IMR-90 (cell line): ENCODE data around the gene BDH1. TPM values are rescaled to one million over a fixed set of nuclear protein-coding genes. Genes with fewer than 3 reads are reported as not detected.

Experiments
- ATAC-seq: fragments of 200-7000 bp; cut with Tn5 transposase; 2 replicates; pipeline ENCODE4 v1.9.1; 2020; ENCODE audit warnings: low read depth, mild to moderate bottlenecking, moderate library complexity
- BruUV-seq: library from RNA; stranded (reverse); fragments of 400-500 nt; replicated peaks from 2 replicates; lab custom pipeline; 2021; lab: Mats Ljungman, UMichigan
- CTCF ChIA-PET: fragments of 300-600 bp; formaldehyde crosslinking; extraction: SDS; loops from one replicate; lab custom pipeline; 2021; ENCODE audit warnings: antibody characterized with exemption; lab: Yijun Ruan, JAX
- POLR2A ChIA-PET: fragments of 300-600 bp; sonication (Branson Sonifier 250); formaldehyde crosslinking; loops from one replicate; lab custom pipeline; 2022; ENCODE audit warnings: antibody characterized with exemption; ENCODE audit not compliant: unreplicated experiment; lab: Charles Lee
- DNase-seq: peaks from one replicate; pipeline ENCODE4 v3.0.0; 2013
- H2AFZ ChIP-seq: replicated peaks from 2 replicates; pipeline ENCODE3; 2013; ENCODE audit warnings: low read length, mild to moderate bottlenecking; ENCODE audit not compliant: poor library complexity
- H2AK5ac ChIP-seq: 2 replicates; pipeline ENCODE4 v1.6.1; 2013; ENCODE audit warnings: low read depth, low read length, inconsistent platforms
- H2AK9ac ChIP-seq: replicated peaks from 2 replicates; pipeline ENCODE3; 2013; ENCODE audit warnings: mild to moderate bottlenecking, low read depth, low read length, moderate library complexity; ENCODE audit not compliant: poor library complexity
- H2BK120ac ChIP-seq: 2 replicates; pipeline ENCODE4 v1.6.1; 2013; ENCODE audit warnings: low read depth, low read length, inconsistent platforms
- H2BK15ac ChIP-seq: 3 replicates; pipeline ENCODE4 v1.6.1; 2013; ENCODE audit warnings: low read depth, low read length, inconsistent platforms
- H2BK20ac ChIP-seq: 2 replicates; pipeline ENCODE4 v1.6.1; 2013; ENCODE audit warnings: low read depth, mild to moderate bottlenecking, inconsistent platforms, low read length, moderate library complexity
- H2BK5ac ChIP-seq: 2 replicates; pipeline ENCODE4 v1.6.1; 2013; ENCODE audit warnings: mild to moderate bottlenecking, low read depth, low read length, inconsistent platforms; ENCODE audit not compliant: poor library complexity, severe bottlenecking
- H3K14ac ChIP-seq: replicated peaks from 2 replicates; pipeline ENCODE4 v1.6.1; 2013; ENCODE audit warnings: low read depth, low read length, inconsistent platforms
- H3K18ac ChIP-seq: 2 replicates; pipeline ENCODE4 v1.6.1; 2013; ENCODE audit warnings: low read depth, low read length, control low read depth
- H3K23ac ChIP-seq: 2 replicates; pipeline ENCODE4 v1.6.1; 2013; ENCODE audit warnings: low read depth, low read length, inconsistent platforms
- H3K27ac ChIP-seq: 2 replicates; pipeline ENCODE4 v1.5.1; 2013; ENCODE audit warnings: mild to moderate bottlenecking, control low read depth, low read length; ENCODE audit not compliant: insufficient read depth
- H3K27me3 ChIP-seq: 2 replicates; pipeline ENCODE4 v1.6.1; 2013; ENCODE audit warnings: low read length; ENCODE audit not compliant: control insufficient read depth, insufficient read depth
- H3K36me3 ChIP-seq: 2 replicates; pipeline ENCODE4 v1.6.1; 2013; ENCODE audit warnings: low read length, mixed read lengths; ENCODE audit not compliant: control insufficient read depth, insufficient read depth
- H3K4ac ChIP-seq: 2 replicates; pipeline ENCODE4 v1.6.1; 2013; ENCODE audit warnings: low read depth, low read length, inconsistent platforms
- H3K4me1 ChIP-seq: 2 replicates; pipeline ENCODE4 v1.6.1; 2013; ENCODE audit warnings: low read length, mixed read lengths; ENCODE audit not compliant: control insufficient read depth, insufficient read depth
- H3K4me2 ChIP-seq: 2 replicates; pipeline ENCODE4 v1.6.1; 2013; ENCODE audit warnings: low read depth, mild to moderate bottlenecking, control low read depth, low read length, moderate library complexity
- H3K4me3 ChIP-seq: 2 replicates; pipeline ENCODE4 v1.5.1; 2013; ENCODE audit warnings: low read depth, mild to moderate bottlenecking, control low read depth, low read length, moderate library complexity; ENCODE audit not compliant: insufficient read depth
- H3K56ac ChIP-seq: 2 replicates; pipeline ENCODE4 v1.6.1; 2013; ENCODE audit warnings: low read length, inconsistent platforms; ENCODE audit not compliant: insufficient read depth; ENCODE audit errors: extremely low read depth
- H3K79me1 ChIP-seq, 2 experiments: 2 replicates each; pipeline ENCODE4 v1.6.1; 2013; ENCODE audit warnings: low read length in 2 of 2, inconsistent platforms in 1 of 2, low read depth in 1 of 2
- H3K9ac ChIP-seq: 2 replicates; pipeline ENCODE4 v1.6.1; 2013; ENCODE audit warnings: low read depth, low read length, control low read depth
- H3K9me1 ChIP-seq: 2 replicates; pipeline ENCODE4 v1.6.1; 2013; ENCODE audit warnings: low read length, inconsistent platforms; ENCODE audit not compliant: insufficient read depth
- H3K9me3 ChIP-seq: 2 replicates; pipeline ENCODE4 v1.6.1; 2013; ENCODE audit warnings: low read length; ENCODE audit not compliant: control insufficient read depth, insufficient read depth
- H4K20me1 ChIP-seq: 2 replicates; pipeline ENCODE4 v1.6.1; 2013; ENCODE audit warnings: low read length, inconsistent platforms; ENCODE audit not compliant: insufficient read depth
- H4K5ac ChIP-seq: 2 replicates; pipeline ENCODE4 v1.6.1; 2013; ENCODE audit warnings: mild to moderate bottlenecking, low read depth, low read length, control low read depth
- H4K8ac ChIP-seq, 2 experiments: 2 replicates each; pipeline ENCODE4 v1.6.1; 2013; ENCODE audit warnings: low read depth in 2 of 2, low read length in 2 of 2, control low read depth in 1 of 2, inconsistent platforms in 1 of 2
- H4K91ac ChIP-seq: 2 replicates; pipeline ENCODE4 v1.6.1; 2013; ENCODE audit warnings: low read depth, low read length, inconsistent platforms; ENCODE audit not compliant: insufficient read depth
- BHLHE40 ChIP-seq: fragments of 150-350 bp; IDR thresholded peaks from 2 replicates; pipeline ENCODE4 v1.6.1; 2016; ENCODE audit warnings: mild to moderate bottlenecking, low read depth, low read length
- CEBPB ChIP-seq: IDR thresholded peaks from 2 replicates; pipeline ENCODE4 v1.6.1; 2012; ENCODE audit warnings: low read depth, low read length, improper control_type of control experiment
- CHD1 ChIP-seq: IDR thresholded peaks from 2 replicates; pipeline ENCODE4 v1.6.1; 2012; ENCODE audit warnings: low read depth, low read length, improper control_type of control experiment
- FOS ChIP-seq: fragments of 150-350 bp; IDR thresholded peaks from 2 replicates; pipeline ENCODE4 v1.6.1; 2016; ENCODE audit warnings: low read depth, low read length
- MAFK ChIP-seq: IDR thresholded peaks from 2 replicates; pipeline ENCODE4 v1.6.1; 2012; ENCODE audit warnings: low read depth, low read length, improper control_type of control experiment
- MAZ ChIP-seq: IDR thresholded peaks from 2 replicates; pipeline ENCODE4 v1.6.1; 2012; ENCODE audit warnings: low read depth, mild to moderate bottlenecking, low read length, improper control_type of control experiment, moderate library complexity, borderline replicate concordance
- MXI1 ChIP-seq: IDR thresholded peaks from 2 replicates; pipeline ENCODE4 v1.6.1; 2012; ENCODE audit warnings: low read depth, mild to moderate bottlenecking, low read length, moderate library complexity, borderline replicate concordance
- NFE2L2 ChIP-seq: fragments of 150-350 bp; IDR thresholded peaks from 2 replicates; pipeline ENCODE4 v1.6.1; 2016; ENCODE audit warnings: low read depth, mild to moderate bottlenecking, low read length
- POLR2A ChIP-seq: IDR thresholded peaks from 2 replicates; pipeline ENCODE4 v1.6.1; 2012; ENCODE audit warnings: mild to moderate bottlenecking, low read depth, low read length
- RAD21 ChIP-seq: IDR thresholded peaks from 2 replicates; pipeline ENCODE4 v1.6.1; 2012; ENCODE audit warnings: low read length, improper control_type of control experiment
- RCOR1 ChIP-seq: IDR thresholded peaks from 2 replicates; pipeline ENCODE4 v1.6.1; 2012; ENCODE audit warnings: mild to moderate bottlenecking, low read length, improper control_type of control experiment; ENCODE audit not compliant: insufficient replicate concordance
- RFX5 ChIP-seq: IDR thresholded peaks from 2 replicates; pipeline ENCODE4 v1.8.0; 2012; ENCODE audit warnings: low read depth, mild to moderate bottlenecking, low read length, moderate library complexity
- SMC3 ChIP-seq: fragments of 150-350 bp; IDR thresholded peaks from 2 replicates; pipeline ENCODE4 v1.6.1; 2016; ENCODE audit warnings: low read depth, mild to moderate bottlenecking, antibody characterized with exemption, low read length, moderate library complexity
- WGBS, 2 experiments: methylation state at CpG; one replicate each; pipeline versions ENCODE4 v1.1.5 to v1.1.7; 2013; ENCODE audit warnings: missing lambda C conversion rate in 2 of 2; ENCODE audit not compliant: insufficient read length in 1 of 2; ENCODE audit errors: extremely low coverage in 2 of 2; 5-methylcytosine and 5-hydroxymethylcytosine counted together
- dilution Hi-C: fragments of 300-500 bp; cut with HindIII; formaldehyde crosslinking; loops from one replicate; pipeline ENCODE4 v1.14.3; 2018; ENCODE audit warnings: low sequenced_read_pairs; ENCODE audit not compliant: unreplicated experiment
- in situ Hi-C: fragments of 300-500 bp; cut with MboI; formaldehyde crosslinking; loops from 3 replicates; pipeline ENCODE4 v1.14.3; 2019; ENCODE audit warnings: low sequenced_read_pairs, inconsistent platforms, mixed read lengths
- intact Hi-C: fragments of 100-400 bp; cut with micrococcal nuclease; formaldehyde crosslinking; loops from 2 replicates; pipeline ENCODE4 v1.10.0; 2022
- polyA plus RNA-seq, 3 experiments: library from polyadenylated mRNA; depleted of rRNA; stranded (reverse); fragments of >200 nt; gene quantifications; 2 replicates each; pipeline ENCODE4 v1.2.3, GENCODE V29; 2012; ENCODE audit warnings: low replicate concordance in 1 of 3
- total RNA-seq: library from RNA; depleted of rRNA; stranded (reverse); fragments of >200 nt; gene quantifications from 2 replicates; pipeline ENCODE4 v1.2.3, GENCODE V29; 2012
- TF ChIP-seq, protein P1 (sequence below): fragments of 150-350 bp; IDR thresholded peaks from 2 replicates; pipeline ENCODE4 v1.6.1; 2016; ENCODE audit warnings: low read depth, mild to moderate bottlenecking, low read length, moderate library complexity, borderline replicate concordance
- TF ChIP-seq, protein P2 (sequence below): conservative IDR thresholded peaks from 2 replicates; pipeline ENCODE4 v1.5.1; 2012; ENCODE audit warnings: mild to moderate bottlenecking, low read depth, low read length, improper control_type of control experiment
- TF ChIP-seq, protein P3 (sequence below): fragments of 150-350 bp; IDR thresholded peaks from 2 replicates; pipeline ENCODE4 v1.6.1; 2017; ENCODE audit warnings: mild to moderate bottlenecking, antibody characterized with exemption, low read length, low read depth

BDH1 gene
- total and polyA plus RNA-seq, 2 of the 4 experiments (the other 2 are of a cell fraction): 2.7 to 4.4 TPM

DNA sequence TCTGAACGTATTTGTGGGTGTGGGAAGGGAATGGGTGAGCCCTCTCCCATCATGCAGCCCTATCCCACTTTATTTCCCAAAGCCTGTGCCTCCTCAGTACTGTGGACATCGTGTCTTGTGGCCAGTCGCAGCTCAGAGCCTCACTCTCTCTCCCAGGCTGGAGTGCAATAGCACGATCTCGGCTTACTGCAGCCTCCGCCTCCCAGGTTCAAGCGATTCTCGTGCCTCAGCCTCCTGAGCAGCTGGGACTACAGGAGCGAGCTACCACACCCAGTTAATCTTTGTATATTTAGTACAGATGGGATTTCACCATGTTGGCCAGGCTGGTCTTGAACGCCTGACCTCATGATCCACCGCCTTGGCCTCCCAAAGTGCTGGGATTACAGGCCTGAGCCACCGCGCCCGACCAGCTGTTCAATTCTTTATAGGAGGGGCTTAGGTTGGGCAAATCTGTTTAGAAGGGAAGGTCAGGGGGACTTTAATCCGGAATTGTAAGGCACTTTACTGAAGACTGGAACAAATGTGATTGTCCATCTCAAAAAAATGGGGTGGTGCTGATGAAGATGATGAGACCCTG, 42.7 kb upstream of the BDH1 start:
- Histone ChIP-seq H2BK5ac (no peak overlapping the region), H2BK120ac (no peak overlapping the region), H3K4me1 (peaks cover 3% of the 10 kb centered on the region; the same call in 1 of the 2 replicates), H3K27me3 (0 out of 2 replicates have a peak, but pooled peaks cover 2% of the 10 kb centered on the region), H3K27ac (no peak overlapping the region), H3K9me1 (no peaks in the 10 kb centered on the region), H2AFZ (no peak overlapping the region), H3K79me1 (no peaks in the 10 kb centered on the region), H2BK15ac (no peak overlapping the region), H3K56ac (no peak overlapping the region), H3K14ac (no peak overlapping the region), H4K20me1 (peaks cover 8% of the 10 kb centered on the region; the same call in 1 of the 2 replicates), H3K4ac (no peak overlapping the region), H2BK20ac (no peak overlapping the region), H3K4me2 (no peak overlapping the region), H4K91ac (no peak overlapping the region), H4K8ac (no peak overlapping the region), H3K9ac (no peak overlapping the region), H3K18ac (no peak overlapping the region), H4K5ac (no peak overlapping the region), H3K9me3 (no peaks in the 10 kb centered on the region), H2AK5ac (no peak overlapping the region), H2AK9ac (no peak overlapping the region), H3K36me3 (no peaks in the 10 kb centered on the region), H3K4me3 (no peak overlapping the region), H3K23ac (no peak overlapping the region)
- no TSS peak for BruUV-seq
- ChIA-PET CTCF (interaction anchor here (0.5 to 1.1 kb wide), 7 partner anchors 8 to 345 kb away, joined by 3 to 8 read pairs (median 4); no protein-coding TSS in a partner anchor), POLR2A (no interaction called here)
- no peak for ATAC-seq
- intact Hi-C loops: no loop called here
- DNase-seq: no peak
- dilution Hi-C loops: no loop called here
- in situ Hi-C loops: no loop called here
- no peak for TF ChIP-seq RFX5
- TF ChIP-seq MAZ: no peak
- TF ChIP-seq BHLHE40: no peak
- TF ChIP-seq MAFK: no peak
- TF ChIP-seq FOS: no peak
- TF ChIP-seq POLR2A: no peak
- no peak for TF ChIP-seq CHD1
- TF ChIP-seq, protein P1, sequence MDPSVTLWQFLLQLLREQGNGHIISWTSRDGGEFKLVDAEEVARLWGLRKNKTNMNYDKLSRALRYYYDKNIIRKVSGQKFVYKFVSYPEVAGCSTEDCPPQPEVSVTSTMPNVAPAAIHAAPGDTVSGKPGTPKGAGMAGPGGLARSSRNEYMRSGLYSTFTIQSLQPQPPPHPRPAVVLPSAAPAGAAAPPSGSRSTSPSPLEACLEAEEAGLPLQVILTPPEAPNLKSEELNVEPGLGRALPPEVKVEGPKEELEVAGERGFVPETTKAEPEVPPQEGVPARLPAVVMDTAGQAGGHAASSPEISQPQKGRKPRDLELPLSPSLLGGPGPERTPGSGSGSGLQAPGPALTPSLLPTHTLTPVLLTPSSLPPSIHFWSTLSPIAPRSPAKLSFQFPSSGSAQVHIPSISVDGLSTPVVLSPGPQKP: no peak
- no peak for TF ChIP-seq MXI1
- TF ChIP-seq SMC3: no peak
- TF ChIP-seq CEBPB: no peak
- no peak for TF ChIP-seq RAD21
- TF ChIP-seq, protein P2, sequence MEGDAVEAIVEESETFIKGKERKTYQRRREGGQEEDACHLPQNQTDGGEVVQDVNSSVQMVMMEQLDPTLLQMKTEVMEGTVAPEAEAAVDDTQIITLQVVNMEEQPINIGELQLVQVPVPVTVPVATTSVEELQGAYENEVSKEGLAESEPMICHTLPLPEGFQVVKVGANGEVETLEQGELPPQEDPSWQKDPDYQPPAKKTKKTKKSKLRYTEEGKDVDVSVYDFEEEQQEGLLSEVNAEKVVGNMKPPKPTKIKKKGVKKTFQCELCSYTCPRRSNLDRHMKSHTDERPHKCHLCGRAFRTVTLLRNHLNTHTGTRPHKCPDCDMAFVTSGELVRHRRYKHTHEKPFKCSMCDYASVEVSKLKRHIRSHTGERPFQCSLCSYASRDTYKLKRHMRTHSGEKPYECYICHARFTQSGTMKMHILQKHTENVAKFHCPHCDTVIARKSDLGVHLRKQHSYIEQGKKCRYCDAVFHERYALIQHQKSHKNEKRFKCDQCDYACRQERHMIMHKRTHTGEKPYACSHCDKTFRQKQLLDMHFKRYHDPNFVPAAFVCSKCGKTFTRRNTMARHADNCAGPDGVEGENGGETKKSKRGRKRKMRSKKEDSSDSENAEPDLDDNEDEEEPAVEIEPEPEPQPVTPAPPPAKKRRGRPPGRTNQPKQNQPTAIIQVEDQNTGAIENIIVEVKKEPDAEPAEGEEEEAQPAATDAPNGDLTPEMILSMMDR: no peak
- TF ChIP-seq, protein P3, sequence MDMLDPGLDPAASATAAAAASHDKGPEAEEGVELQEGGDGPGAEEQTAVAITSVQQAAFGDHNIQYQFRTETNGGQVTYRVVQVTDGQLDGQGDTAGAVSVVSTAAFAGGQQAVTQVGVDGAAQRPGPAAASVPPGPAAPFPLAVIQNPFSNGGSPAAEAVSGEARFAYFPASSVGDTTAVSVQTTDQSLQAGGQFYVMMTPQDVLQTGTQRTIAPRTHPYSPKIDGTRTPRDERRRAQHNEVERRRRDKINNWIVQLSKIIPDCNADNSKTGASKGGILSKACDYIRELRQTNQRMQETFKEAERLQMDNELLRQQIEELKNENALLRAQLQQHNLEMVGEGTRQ: no peak
- no peak for TF ChIP-seq RCOR1
- no peak for TF ChIP-seq NFE2L2
- no CpG with 5 or more reads among the region's 15 CpGs for WGBS, 2 experiments
